PC-3 (cell line): ENCODE data around the gene EPN2.

Source experiments
- EZH2 ChIP-seq: fragments of 300-600 bp; sonication (generic); IDR thresholded peaks from one replicate; pipeline ENCODE4 v1.6.1; 2017; ENCODE audit warnings: antibody characterized with exemption, mild to moderate bottlenecking, low read length; ENCODE audit not compliant: unreplicated experiment
- TF ChIP-seq, protein P1 (sequence below): fragments of 300-600 bp; sonication (generic); conservative IDR thresholded peaks from 2 replicates; pipeline ENCODE4 v1.5.1; 2017; ENCODE audit warnings: antibody characterized with exemption, low read depth, mild to moderate bottlenecking, low read length

DNA sequence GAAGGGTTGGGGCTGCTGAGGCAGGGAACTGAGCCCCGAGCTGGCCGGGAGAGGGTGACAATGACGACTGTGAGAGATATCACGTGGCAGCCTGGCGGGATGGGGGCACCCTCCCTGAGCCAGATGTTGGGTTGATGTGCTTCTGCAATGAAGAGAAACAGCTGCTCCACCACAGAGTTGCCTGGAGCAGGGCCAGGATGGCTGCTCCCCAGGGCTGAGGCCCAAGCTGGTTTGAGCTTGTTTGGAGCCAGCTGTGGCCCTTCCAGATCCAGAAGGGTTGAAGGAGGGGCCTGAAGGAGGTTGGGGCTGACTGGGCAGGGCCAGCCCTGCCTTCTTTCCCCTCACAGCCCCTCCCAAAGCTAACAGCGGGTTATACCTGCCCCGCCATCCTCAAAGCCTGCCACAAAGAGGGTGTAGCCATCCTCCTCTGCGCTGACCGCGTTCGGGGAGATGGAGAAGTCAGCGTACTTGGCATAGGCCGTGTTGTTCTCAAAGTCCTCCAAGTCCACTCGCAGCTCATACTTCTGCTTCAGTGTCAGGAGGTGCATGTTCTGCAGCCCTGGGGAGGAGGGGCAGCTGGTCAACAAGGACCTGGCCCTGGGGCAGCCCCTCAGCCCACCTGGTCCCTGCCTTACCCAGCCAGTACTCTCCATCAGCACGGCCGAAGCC, 147.7 kb downstream of the EPN2 start:
- TF ChIP-seq, protein P1, sequence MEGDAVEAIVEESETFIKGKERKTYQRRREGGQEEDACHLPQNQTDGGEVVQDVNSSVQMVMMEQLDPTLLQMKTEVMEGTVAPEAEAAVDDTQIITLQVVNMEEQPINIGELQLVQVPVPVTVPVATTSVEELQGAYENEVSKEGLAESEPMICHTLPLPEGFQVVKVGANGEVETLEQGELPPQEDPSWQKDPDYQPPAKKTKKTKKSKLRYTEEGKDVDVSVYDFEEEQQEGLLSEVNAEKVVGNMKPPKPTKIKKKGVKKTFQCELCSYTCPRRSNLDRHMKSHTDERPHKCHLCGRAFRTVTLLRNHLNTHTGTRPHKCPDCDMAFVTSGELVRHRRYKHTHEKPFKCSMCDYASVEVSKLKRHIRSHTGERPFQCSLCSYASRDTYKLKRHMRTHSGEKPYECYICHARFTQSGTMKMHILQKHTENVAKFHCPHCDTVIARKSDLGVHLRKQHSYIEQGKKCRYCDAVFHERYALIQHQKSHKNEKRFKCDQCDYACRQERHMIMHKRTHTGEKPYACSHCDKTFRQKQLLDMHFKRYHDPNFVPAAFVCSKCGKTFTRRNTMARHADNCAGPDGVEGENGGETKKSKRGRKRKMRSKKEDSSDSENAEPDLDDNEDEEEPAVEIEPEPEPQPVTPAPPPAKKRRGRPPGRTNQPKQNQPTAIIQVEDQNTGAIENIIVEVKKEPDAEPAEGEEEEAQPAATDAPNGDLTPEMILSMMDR = no peak
- TF ChIP-seq EZH2 = no peak
